HepG2 (cell line): ENCODE results near the gene PDE6C. TPM values are rescaled to one million over a fixed set of nuclear protein-coding genes. Genes with fewer than 3 reads are reported as not detected.

ENCODE experiments used
- ATAC-seq: fragments of 200-7000 bp; cut with Tn5 transposase; 3 replicates; pipeline ENCODE4 v1.9.1; 2020; ENCODE audit warnings: mild to moderate bottlenecking, moderate library complexity
- BruUV-seq: library from RNA; stranded (reverse); fragments of 400-500 nt; replicated peaks from 2 replicates; lab custom pipeline; 2021; lab: Mats Ljungman, UMichigan
- CTCF ChIA-PET: fragments of 300-600 bp; formaldehyde crosslinking; extraction: SDS; loops from one replicate; lab custom pipeline; 2021; ENCODE audit warnings: low total read pairs, inconsistent platforms, low intra/inter-chr PET ratio; lab: Yijun Ruan, JAX
- POLR2A ChIA-PET: fragments of 350-600 bp; sonication (Branson Sonifier 250); formaldehyde crosslinking; loops from one replicate; lab custom pipeline; 2020; ENCODE audit warnings: antibody characterized with exemption, inconsistent platforms; lab: Yijun Ruan, JAX
- DNase-seq: peaks from one replicate; pipeline ENCODE4 v3.0.0-alpha.2; 2015; ENCODE audit warnings: low spot score
- FAIRE-seq: peaks from 3 replicates; lab custom pipeline; 2011; peaks lifted over from hg19 to GRCh38; lab: Jason Lieb, UNC
- H2AFZ ChIP-seq: one replicate; pipeline ENCODE4 v1.6.1; 2011; ENCODE audit warnings: low read length, inconsistent platforms
- H3K27ac ChIP-seq: fragments of 300-600 bp; 3 replicates; pipeline ENCODE4 v1.8.0; 2011; ENCODE audit warnings: mixed run types, mild to moderate bottlenecking, mixed read lengths, low read length, inconsistent platforms; ENCODE audit not compliant: insufficient read depth; ENCODE audit errors: extremely low read length
- H3K27me3 ChIP-seq, 2 experiments: fragments of 200-600 bp in 1 of 2; 2 replicates in 1 of 2; 3 replicates in 1 of 2; pipeline versions ENCODE4 v1.6.0 to v1.8.0; 2011; ENCODE audit warnings: low read length in 2 of 2, mild to moderate bottlenecking in 2 of 2, moderate library complexity in 2 of 2, inconsistent platforms in 1 of 2; ENCODE audit not compliant: insufficient read depth in 2 of 2, control insufficient read depth in 1 of 2
- H3K36me3 ChIP-seq, 2 experiments: fragments of 200-600 bp in 1 of 2; replicated peaks in 1 of 2; 2 replicates in 1 of 2; 3 replicates in 1 of 2; pipeline versions ENCODE4 v1.5.1 to v1.8.0; 2011; ENCODE audit warnings: low read length in 2 of 2, inconsistent platforms in 1 of 2; ENCODE audit not compliant: insufficient read depth in 2 of 2, control insufficient read depth in 1 of 2
- H3K4me1 ChIP-seq: 2 replicates; pipeline ENCODE4 v1.5.1; 2012; ENCODE audit warnings: low read length, inconsistent platforms; ENCODE audit not compliant: insufficient read depth
- H3K4me2 ChIP-seq: 2 replicates; pipeline ENCODE4 v1.6.0; 2011; ENCODE audit warnings: low read depth, low read length, inconsistent platforms
- H3K4me3 ChIP-seq, 3 experiments: fragments of 200-600 bp in 1 of 3; sonication (generic), shearing (Covaris generic) in 1 of 3; replicated peaks in 1 of 3; 2 replicates each; pipeline ENCODE4 v1.5.1; 2011 to 2016; ENCODE audit warnings: low read length in 3 of 3, inconsistent platforms in 2 of 3, low read depth in 2 of 3, mild to moderate bottlenecking in 2 of 3, control low read depth in 1 of 3, mixed read lengths in 1 of 3; ENCODE audit not compliant: insufficient read depth in 1 of 3
- H3K79me2 ChIP-seq: one replicate; pipeline ENCODE4 v1.6.1; 2011; ENCODE audit warnings: low read length, inconsistent platforms; ENCODE audit not compliant: insufficient read depth
- H3K9ac ChIP-seq: 2 replicates; pipeline ENCODE4 v1.6.0; 2011; ENCODE audit warnings: mild to moderate bottlenecking, low read depth, low read length, inconsistent platforms; ENCODE audit not compliant: insufficient read depth
- H3K9me3 ChIP-seq: 2 replicates; pipeline ENCODE4 v1.5.1; 2012; ENCODE audit warnings: mild to moderate bottlenecking, low read length
- H4K20me1 ChIP-seq: 2 replicates; pipeline ENCODE4 v1.6.0; 2011; ENCODE audit warnings: inconsistent platforms, mild to moderate bottlenecking, low read length, moderate library complexity; ENCODE audit not compliant: insufficient read depth
- DPF2 ChIP-seq: sonication (generic); formaldehyde crosslinking; IDR thresholded peaks from 2 replicates; pipeline ENCODE4 v1.4.0; 2020; ENCODE audit warnings: mild to moderate bottlenecking, low read depth, missing genetic modification reagents, borderline replicate concordance
- FOSL2 ChIP-seq: sonication (generic); formaldehyde crosslinking; IDR thresholded peaks from 2 replicates; pipeline ENCODE4 v1.4.0; 2020; ENCODE audit warnings: missing genetic modification reagents
- IKZF4 ChIP-seq: sonication (generic); formaldehyde crosslinking; IDR thresholded peaks from 2 replicates; pipeline ENCODE4 v1.5.1; 2020; ENCODE audit warnings: borderline replicate concordance, mild to moderate bottlenecking, low read depth, missing genetic modification reagents; ENCODE audit errors: not compliant biosample characterization
- KMT2A ChIP-seq: sonication (generic); formaldehyde crosslinking; IDR thresholded peaks from 2 replicates; pipeline ENCODE4 v1.4.0; 2020; ENCODE audit warnings: missing genetic modification reagents
- MEF2D ChIP-seq: sonication (generic); formaldehyde crosslinking; IDR thresholded peaks from 2 replicates; pipeline ENCODE4 v1.5.1; 2020; ENCODE audit warnings: mild to moderate bottlenecking, missing genetic modification reagents
- MXI1 ChIP-seq: IDR thresholded peaks from 3 replicates; pipeline ENCODE4 v1.6.1; 2012; ENCODE audit warnings: low read depth, low read length, inconsistent platforms, borderline replicate concordance
- NFYB ChIP-seq: sonication (generic); formaldehyde crosslinking; IDR thresholded peaks from 2 replicates; pipeline ENCODE4 v1.4.0; 2020; ENCODE audit warnings: missing genetic modification reagents
- NRL ChIP-seq: sonication (generic); formaldehyde crosslinking; IDR thresholded peaks from 2 replicates; pipeline ENCODE4 v1.5.0; 2020; ENCODE audit warnings: missing genetic modification reagents, mild to moderate bottlenecking, moderate library complexity, borderline replicate concordance
- PHF8 ChIP-seq: sonication (generic); formaldehyde crosslinking; IDR thresholded peaks from 2 replicates; pipeline ENCODE4 v1.5.0; 2020; ENCODE audit warnings: missing genetic modification reagents
- PITX1 ChIP-seq: sonication (generic); formaldehyde crosslinking; IDR thresholded peaks from 2 replicates; pipeline ENCODE4 v1.5.1; 2020; ENCODE audit warnings: mild to moderate bottlenecking, missing genetic modification reagents
- RCOR2 ChIP-seq: IDR thresholded peaks from 2 replicates; pipeline ENCODE4 v1.6.1; 2016; ENCODE audit warnings: missing biosample characterization, missing genetic modification reagents
- RXRA ChIP-seq: sonication (generic); formaldehyde crosslinking; IDR thresholded peaks from 2 replicates; pipeline ENCODE4 v1.5.1; 2020; ENCODE audit warnings: missing genetic modification reagents
- ZNF501 ChIP-seq: sonication (generic); formaldehyde crosslinking; IDR thresholded peaks from 2 replicates; pipeline ENCODE4 v1.5.1; 2020; ENCODE audit warnings: mild to moderate bottlenecking, moderate library complexity, missing genetic modification reagents
- ZNF550 ChIP-seq: sonication (generic); formaldehyde crosslinking; IDR thresholded peaks from 2 replicates; pipeline ENCODE4 v1.4.0; 2020; ENCODE audit warnings: mild to moderate bottlenecking, missing genetic modification reagents, borderline replicate concordance
- WGBS: methylation state at CpG from one replicate; pipeline ENCODE4 v1.1.6; 2017; ENCODE audit warnings: low lambda C conversion rate; 5-methylcytosine and 5-hydroxymethylcytosine counted together
- in situ Hi-C: cut with HindIII; loops from 2 replicates; pipeline ENCODE4 v1.10.0; 2017; ENCODE audit warnings: low pct_unique_long_range_greater_than_20kb; ENCODE audit not compliant: extremely low pct_ligation_motif_present
- intact Hi-C: fragments of 100-400 bp; cut with micrococcal nuclease; formaldehyde crosslinking; loops from one replicate; pipeline ENCODE4 v1.10.0; 2022; ENCODE audit not compliant: unreplicated experiment
- polyA plus RNA-seq, 8 experiments: library from polyadenylated mRNA; depleted of rRNA in 3 of 8; stranded (reverse) in 7 of 8; unstranded in 1 of 8; fragments of >200 nt; fragmentation: Illumina TruSeq in 4 of 8; extraction: Trizol in 4 of 8; gene quantifications; 2 replicates each; pipeline versions ENCODE4 v1.2.1 to v1.2.3, GENCODE V29; 2011 to 2016; ENCODE audit warnings: low read depth in 4 of 8, missing spikeins in 1 of 8, mixed read lengths in 1 of 8; ENCODE audit not compliant: insufficient read depth in 1 of 8
- total RNA-seq, 5 experiments: library from RNA; depleted of rRNA; stranded (reverse); fragments of >200 nt; fragmentation: Illumina TruSeq; extraction: Trizol; gene quantifications; 2 replicates each; pipeline ENCODE4 v1.2.3, GENCODE V29; 2016; ENCODE audit warnings: low read depth in 1 of 5
- TF ChIP-seq, protein P1 (sequence below): sonication (generic); formaldehyde crosslinking; IDR thresholded peaks from 2 replicates; pipeline ENCODE4 v1.4.0; 2020; ENCODE audit warnings: missing genetic modification reagents
- TF ChIP-seq, protein P2 (sequence below): sonication (generic); formaldehyde crosslinking; IDR thresholded peaks from 2 replicates; pipeline ENCODE4 v1.4.0; 2020; ENCODE audit warnings: low read depth, mild to moderate bottlenecking, missing genetic modification reagents
- TF ChIP-seq, protein P3 (sequence below): sonication (generic); formaldehyde crosslinking; IDR thresholded peaks from 2 replicates; pipeline ENCODE4 v1.5.1; 2020; ENCODE audit warnings: mild to moderate bottlenecking, missing genetic modification reagents

PDE6C gene
- total and polyA plus RNA-seq, 2 of the 13 experiments (the other 11 are each of a cell fraction or from before 2014, with no cell fraction given): 0.64 TPM; not detected in 1

DNA sequence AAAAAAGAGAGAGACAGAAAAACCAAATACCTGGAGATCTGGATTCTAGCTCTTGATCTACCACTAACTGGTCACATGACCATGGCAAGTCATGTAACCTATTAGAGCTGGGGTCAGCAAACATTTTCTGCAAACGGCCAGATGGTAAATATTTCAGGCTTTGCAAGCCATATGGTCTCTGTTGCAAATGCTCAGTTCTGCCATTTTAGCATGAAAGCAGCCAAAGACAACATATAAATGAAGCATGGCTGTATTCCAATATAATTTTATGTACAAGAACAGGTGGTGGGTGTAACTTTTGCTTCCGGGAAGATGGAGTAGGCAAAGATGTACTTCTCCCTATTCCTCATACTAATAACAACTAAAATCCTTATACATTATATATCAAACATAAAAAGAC is 83.4 kb downstream of the PDE6C start:
- no peaks in the 10 kb centered on the region for H3K9me3 ChIP-seq
- DNase-seq (no peak), FAIRE-seq (no peak), ATAC-seq (no peak)
- no peak overlapping the region for H2AFZ ChIP-seq
- ChIA-PET POLR2A (no interaction called here), CTCF (no interaction called here)
- 83% methylated on average over 2 of the region's 2 CpGs for WGBS
- no peaks in the 10 kb centered on the region for H3K79me2 ChIP-seq
- no peak overlapping the region for H3K27ac ChIP-seq
- no peak overlapping the region for H3K4me3 ChIP-seq
- no TSS peak for BruUV-seq
- no peaks in the 10 kb centered on the region for H4K20me1 ChIP-seq
- H3K4me1 ChIP-seq: peaks cover 15% of the 10 kb centered on the region
- no peak overlapping the region for H3K9ac ChIP-seq
- no peak overlapping the region for H3K4me2 ChIP-seq
- no peaks in the 10 kb centered on the region for H3K27me3 ChIP-seq
- in situ Hi-C loops: no loop called here
- peaks cover 0 to 18% of the 10 kb centered on the region in 2 experiments; a peak in 3 of 5 replicates for H3K36me3 ChIP-seq
- intact Hi-C loops: no loop called here
- TF ChIP-seq, protein P1, sequence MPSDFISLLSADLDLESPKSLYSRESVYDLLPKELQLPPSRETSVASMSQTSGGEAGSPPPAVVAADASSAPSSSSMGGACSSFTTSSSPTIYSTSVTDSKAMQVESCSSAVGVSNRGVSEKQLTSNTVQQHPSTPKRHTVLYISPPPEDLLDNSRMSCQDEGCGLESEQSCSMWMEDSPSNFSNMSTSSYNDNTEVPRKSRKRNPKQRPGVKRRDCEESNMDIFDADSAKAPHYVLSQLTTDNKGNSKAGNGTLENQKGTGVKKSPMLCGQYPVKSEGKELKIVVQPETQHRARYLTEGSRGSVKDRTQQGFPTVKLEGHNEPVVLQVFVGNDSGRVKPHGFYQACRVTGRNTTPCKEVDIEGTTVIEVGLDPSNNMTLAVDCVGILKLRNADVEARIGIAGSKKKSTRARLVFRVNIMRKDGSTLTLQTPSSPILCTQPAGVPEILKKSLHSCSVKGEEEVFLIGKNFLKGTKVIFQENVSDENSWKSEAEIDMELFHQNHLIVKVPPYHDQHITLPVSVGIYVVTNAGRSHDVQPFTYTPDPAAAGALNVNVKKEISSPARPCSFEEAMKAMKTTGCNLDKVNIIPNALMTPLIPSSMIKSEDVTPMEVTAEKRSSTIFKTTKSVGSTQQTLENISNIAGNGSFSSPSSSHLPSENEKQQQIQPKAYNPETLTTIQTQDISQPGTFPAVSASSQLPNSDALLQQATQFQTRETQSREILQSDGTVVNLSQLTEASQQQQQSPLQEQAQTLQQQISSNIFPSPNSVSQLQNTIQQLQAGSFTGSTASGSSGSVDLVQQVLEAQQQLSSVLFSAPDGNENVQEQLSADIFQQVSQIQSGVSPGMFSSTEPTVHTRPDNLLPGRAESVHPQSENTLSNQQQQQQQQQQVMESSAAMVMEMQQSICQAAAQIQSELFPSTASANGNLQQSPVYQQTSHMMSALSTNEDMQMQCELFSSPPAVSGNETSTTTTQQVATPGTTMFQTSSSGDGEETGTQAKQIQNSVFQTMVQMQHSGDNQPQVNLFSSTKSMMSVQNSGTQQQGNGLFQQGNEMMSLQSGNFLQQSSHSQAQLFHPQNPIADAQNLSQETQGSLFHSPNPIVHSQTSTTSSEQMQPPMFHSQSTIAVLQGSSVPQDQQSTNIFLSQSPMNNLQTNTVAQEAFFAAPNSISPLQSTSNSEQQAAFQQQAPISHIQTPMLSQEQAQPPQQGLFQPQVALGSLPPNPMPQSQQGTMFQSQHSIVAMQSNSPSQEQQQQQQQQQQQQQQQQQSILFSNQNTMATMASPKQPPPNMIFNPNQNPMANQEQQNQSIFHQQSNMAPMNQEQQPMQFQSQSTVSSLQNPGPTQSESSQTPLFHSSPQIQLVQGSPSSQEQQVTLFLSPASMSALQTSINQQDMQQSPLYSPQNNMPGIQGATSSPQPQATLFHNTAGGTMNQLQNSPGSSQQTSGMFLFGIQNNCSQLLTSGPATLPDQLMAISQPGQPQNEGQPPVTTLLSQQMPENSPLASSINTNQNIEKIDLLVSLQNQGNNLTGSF: no peak
- TF ChIP-seq ZNF550 (CRISPR knock-in tag) (no peak), PITX1 (CRISPR knock-in tag) (no peak), PHF8 (CRISPR knock-in tag) (no peak), MXI1 (no peak), NRL (CRISPR knock-in tag) (no peak), RCOR2 (CRISPR knock-in tag) (no peak), NFYB (CRISPR knock-in tag) (no peak), RXRA (CRISPR knock-in tag) (no peak), DPF2 (no peak), FOSL2 (no peak), ZNF501 (CRISPR knock-in tag) (no peak), MEF2D (CRISPR knock-in tag) (no peak), KMT2A (CRISPR knock-in tag) (no peak), IKZF4 (CRISPR knock-in tag) (no peak)
- TF ChIP-seq, protein P2, sequence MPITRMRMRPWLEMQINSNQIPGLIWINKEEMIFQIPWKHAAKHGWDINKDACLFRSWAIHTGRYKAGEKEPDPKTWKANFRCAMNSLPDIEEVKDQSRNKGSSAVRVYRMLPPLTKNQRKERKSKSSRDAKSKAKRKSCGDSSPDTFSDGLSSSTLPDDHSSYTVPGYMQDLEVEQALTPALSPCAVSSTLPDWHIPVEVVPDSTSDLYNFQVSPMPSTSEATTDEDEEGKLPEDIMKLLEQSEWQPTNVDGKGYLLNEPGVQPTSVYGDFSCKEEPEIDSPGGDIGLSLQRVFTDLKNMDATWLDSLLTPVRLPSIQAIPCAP (CRISPR knock-in tag): no peak
- TF ChIP-seq, protein P3, sequence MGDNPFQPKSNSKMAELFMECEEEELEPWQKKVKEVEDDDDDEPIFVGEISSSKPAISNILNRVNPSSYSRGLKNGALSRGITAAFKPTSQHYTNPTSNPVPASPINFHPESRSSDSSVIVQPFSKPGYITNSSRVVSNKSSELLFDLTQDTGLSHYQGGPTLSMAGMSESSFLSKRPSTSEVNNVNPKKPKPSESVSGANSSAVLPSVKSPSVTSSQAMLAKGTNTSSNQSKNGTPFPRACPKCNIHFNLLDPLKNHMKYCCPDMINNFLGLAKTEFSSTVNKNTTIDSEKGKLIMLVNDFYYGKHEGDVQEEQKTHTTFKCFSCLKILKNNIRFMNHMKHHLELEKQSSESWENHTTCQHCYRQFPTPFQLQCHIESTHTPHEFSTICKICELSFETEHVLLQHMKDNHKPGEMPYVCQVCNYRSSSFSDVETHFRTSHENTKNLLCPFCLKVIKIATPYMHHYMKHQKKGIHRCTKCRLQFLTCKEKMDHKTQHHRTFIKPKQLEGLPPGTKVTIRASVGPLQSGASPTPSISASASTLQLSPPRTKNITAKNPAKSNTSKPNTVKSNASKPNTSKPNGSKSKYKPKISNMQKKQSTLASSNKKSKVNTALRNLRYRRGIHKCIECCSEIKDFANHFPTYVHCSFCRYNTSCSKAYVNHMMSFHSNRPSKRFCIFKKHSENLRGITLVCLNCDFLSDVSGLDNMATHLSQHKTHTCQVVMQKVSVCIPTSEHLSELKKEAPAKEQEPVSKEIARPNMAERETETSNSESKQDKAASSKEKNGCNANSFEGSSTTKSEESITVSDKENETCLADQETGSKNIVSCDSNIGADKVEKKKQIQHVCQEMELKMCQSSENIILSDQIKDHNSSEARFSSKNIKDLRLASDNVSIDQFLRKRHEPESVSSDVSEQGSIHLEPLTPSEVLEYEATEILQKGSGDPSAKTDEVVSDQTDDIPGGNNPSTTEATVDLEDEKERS (CRISPR knock-in tag): no peak
